ENCODE measurements around the gene THAP11.

THAP11 gene

DNA sequence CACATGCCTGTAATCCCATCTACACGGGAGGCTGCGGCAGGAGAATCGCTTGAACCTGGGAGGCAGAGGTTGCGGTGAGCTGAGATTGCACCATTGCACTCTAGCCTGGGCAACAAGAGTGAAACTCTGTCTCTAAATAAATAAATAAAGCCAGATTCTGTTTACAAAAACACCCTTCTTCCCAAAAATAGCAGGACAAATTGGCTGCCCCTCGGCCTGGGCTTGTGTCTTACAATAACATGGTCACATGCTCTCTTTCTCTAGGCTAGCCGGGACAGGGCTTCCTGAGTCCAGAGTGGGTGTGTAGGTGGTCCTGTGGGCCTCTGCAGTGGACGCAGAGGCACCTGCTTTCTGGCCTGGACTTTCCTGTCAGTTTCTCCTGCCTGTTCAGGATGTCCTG, 27.5 kb downstream of the THAP11 start:
- H3K4me1 ChIP-seq (ENCODE audit: control insufficient read depth, insufficient read depth, low read length), result peaks cover 5% of the 10 kb centered on the region
- H3K27me3 ChIP-seq (ENCODE audit: control insufficient read depth, insufficient read depth, low read length), result no peaks in the 10 kb centered on the region
- no peak overlapping the region for H3K4me3 ChIP-seq (ENCODE audit: low read depth, low read length)
- no peaks in the 10 kb centered on the region for H3K9me3 ChIP-seq (ENCODE audit: control insufficient read depth, insufficient read depth, low read length)
- H3K9ac ChIP-seq (ENCODE audit: low read depth, low read length), result no peak overlapping the region
- peaks cover 43% of the 10 kb centered on the region for H3K36me3 ChIP-seq (ENCODE audit: control insufficient read depth, insufficient read depth, low read length)

DNA sequence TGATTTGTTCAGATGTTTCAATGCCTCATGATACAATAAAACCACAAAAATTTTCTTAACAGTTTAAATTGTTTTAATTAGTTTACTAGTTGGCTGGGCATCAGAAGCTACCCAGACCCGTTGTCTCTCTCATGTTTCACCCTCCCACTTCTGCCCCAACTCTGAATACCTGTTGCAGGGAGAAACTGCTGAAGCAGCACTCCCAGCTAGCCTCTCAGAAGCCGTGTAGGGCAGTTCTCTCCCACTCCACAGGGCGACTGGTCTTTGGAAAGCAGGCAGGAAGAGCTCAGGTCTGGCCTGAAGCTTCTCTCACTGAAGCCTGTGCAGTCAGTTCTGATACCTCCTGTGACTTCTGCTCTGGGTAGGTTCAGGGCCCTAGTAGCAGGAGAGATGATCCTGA, 29.1 kb downstream of the THAP11 start:
- H3K9me3 ChIP-seq (ENCODE audit: control insufficient read depth, insufficient read depth, low read length), result no peaks in the 10 kb centered on the region
- no peak overlapping the region for H3K4me3 ChIP-seq (ENCODE audit: low read depth, low read length)
- H3K27me3 ChIP-seq (ENCODE audit: control insufficient read depth, insufficient read depth, low read length), result no peaks in the 10 kb centered on the region
- peaks cover 38% of the 10 kb centered on the region for H3K36me3 ChIP-seq (ENCODE audit: control insufficient read depth, insufficient read depth, low read length)
- no peak overlapping the region for H3K9ac ChIP-seq (ENCODE audit: low read depth, low read length)
- H3K4me1 ChIP-seq (ENCODE audit: control insufficient read depth, insufficient read depth, low read length), result peaks cover 5% of the 10 kb centered on the region

GRCh38 chr16:67872131-67872630, 30.1 kb downstream of the THAP11 start:
- Histone ChIP-seq H3K27me3 (ENCODE audit: control insufficient read depth, insufficient read depth, low read length) (no peaks in the 10 kb centered on the region), H3K36me3 (ENCODE audit: control insufficient read depth, insufficient read depth, low read length) (peaks cover 41% of the 10 kb centered on the region), H3K9ac (ENCODE audit: low read depth, low read length) (no peak overlapping the region), H3K4me1 (ENCODE audit: control insufficient read depth, insufficient read depth, low read length) (peaks cover 5% of the 10 kb centered on the region), H3K9me3 (ENCODE audit: control insufficient read depth, insufficient read depth, low read length) (no peaks in the 10 kb centered on the region), H3K4me3 (ENCODE audit: low read depth, low read length) (peak overlapping the region; percentile 82)

- H3K4me3 ChIP-seq (ENCODE audit: low read depth, low read length), result peak within 1 kb of the TSS; percentile 82
- peaks cover 41% of the 10 kb centered on the region for H3K36me3 ChIP-seq (ENCODE audit: control insufficient read depth, insufficient read depth, low read length)
Measured at GRCh38 chr16:67872631-67873434, 30.7 kb downstream of the THAP11 start, which contains the start of gene EDC4. EDC4 (plus strand) TSS chr16:67873052; CDS start chr16:67873262, 210 bp downstream.

DNA sequence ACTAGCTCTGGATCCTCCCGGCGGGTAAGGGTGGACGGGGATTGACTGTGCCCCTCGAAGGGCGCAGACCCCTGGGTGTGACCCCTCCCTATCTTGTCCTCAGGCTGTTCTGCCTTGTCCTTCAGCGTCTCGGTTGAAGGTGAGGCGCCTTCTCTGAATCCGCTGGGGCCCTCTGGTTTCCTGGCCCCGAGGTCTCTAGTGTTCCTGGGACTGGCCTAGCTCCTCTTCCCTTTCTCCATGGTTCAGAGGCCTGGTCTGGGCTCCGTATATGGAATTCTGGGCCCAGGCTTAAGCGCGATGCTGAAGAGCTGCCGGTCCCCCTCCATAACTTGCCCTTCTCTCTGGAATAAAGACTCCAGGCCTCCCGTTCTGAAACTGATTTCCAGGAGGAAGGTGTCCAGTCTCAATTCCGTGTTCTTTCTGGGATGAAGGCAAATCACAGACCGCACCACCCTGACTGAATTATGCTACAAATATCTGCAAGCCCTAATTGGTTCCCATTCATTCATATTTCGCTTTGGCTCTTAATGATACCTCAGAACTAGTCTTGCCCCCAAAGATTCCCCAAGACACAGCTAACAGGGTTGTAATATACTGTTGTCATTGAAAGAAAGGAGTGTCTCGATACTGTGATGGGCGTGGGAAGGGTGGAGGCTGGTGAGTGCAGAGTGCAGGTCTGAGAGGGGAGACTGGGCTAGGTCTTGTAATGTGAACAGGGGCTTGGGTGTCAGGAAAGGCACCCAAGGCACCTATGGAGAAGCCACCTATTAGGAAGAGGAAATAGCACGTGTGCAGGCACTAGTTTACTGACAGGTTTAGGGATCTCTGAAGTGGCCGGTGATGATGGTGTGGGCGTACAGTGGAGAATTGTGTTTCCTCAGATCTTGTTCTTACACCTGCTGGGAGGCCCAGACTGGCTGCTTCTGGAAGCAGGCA, 31.6 kb downstream of the THAP11 start:
- peaks cover 42% of the 10 kb centered on the region for H3K36me3 ChIP-seq (ENCODE audit: control insufficient read depth, insufficient read depth, low read length)
- no peaks in the 10 kb centered on the region for H3K27me3 ChIP-seq (ENCODE audit: control insufficient read depth, insufficient read depth, low read length)
- H3K4me1 ChIP-seq (ENCODE audit: control insufficient read depth, insufficient read depth, low read length), result peaks cover 5% of the 10 kb centered on the region
- H3K9me3 ChIP-seq (ENCODE audit: control insufficient read depth, insufficient read depth, low read length), result no peaks in the 10 kb centered on the region
- peak overlapping the region; percentile 82 for H3K4me3 ChIP-seq (ENCODE audit: low read depth, low read length)
- H3K9ac ChIP-seq (ENCODE audit: low read depth, low read length), result peak overlapping the region; percentile 90

More at GRCh38 chr16:67872631-67873434, 30.7 kb downstream of the THAP11 start, which contains the start of gene EDC4:
- no peaks in the 10 kb centered on the region for H3K9me3 ChIP-seq (ENCODE audit: control insufficient read depth, insufficient read depth, low read length)
- H3K9ac ChIP-seq (ENCODE audit: low read depth, low read length), result peak within 1 kb of the TSS; percentile 90
- H3K27me3 ChIP-seq (ENCODE audit: control insufficient read depth, insufficient read depth, low read length), result no peaks in the 10 kb centered on the region
- H3K4me1 ChIP-seq (ENCODE audit: control insufficient read depth, insufficient read depth, low read length), result peaks cover 5% of the 10 kb centered on the region

DNA sequence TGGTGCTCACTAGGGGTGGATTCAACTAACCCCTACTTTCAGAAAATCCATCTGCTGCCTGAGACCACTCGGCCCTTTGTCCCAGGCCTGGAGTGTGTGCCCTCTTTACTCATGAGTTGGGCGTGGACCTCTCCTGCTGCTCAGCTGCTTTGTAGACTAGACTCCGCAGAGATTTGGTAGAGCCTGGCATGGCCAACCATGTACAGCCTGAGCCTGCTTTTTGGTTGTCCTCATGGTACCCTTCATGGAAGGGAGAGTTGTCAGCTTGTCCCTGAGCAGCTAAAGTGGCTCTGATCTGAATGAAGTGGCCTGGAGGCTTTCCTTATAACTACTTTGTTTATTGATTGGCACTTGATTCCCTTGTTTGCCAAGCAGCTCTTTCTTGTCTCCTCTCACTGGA, 32.3 kb downstream of the THAP11 start:
- H3K36me3 ChIP-seq (ENCODE audit: control insufficient read depth, insufficient read depth, low read length), result peaks cover 47% of the 10 kb centered on the region
- peak overlapping the region; percentile 82 for H3K4me3 ChIP-seq (ENCODE audit: low read depth, low read length)
- no peaks in the 10 kb centered on the region for H3K9me3 ChIP-seq (ENCODE audit: control insufficient read depth, insufficient read depth, low read length)
- no peaks in the 10 kb centered on the region for H3K27me3 ChIP-seq (ENCODE audit: control insufficient read depth, insufficient read depth, low read length)
- peak overlapping the region; percentile 32 for H3K9ac ChIP-seq (ENCODE audit: low read depth, low read length)
- H3K4me1 ChIP-seq (ENCODE audit: control insufficient read depth, insufficient read depth, low read length), result peaks cover 5% of the 10 kb centered on the region

DNA sequence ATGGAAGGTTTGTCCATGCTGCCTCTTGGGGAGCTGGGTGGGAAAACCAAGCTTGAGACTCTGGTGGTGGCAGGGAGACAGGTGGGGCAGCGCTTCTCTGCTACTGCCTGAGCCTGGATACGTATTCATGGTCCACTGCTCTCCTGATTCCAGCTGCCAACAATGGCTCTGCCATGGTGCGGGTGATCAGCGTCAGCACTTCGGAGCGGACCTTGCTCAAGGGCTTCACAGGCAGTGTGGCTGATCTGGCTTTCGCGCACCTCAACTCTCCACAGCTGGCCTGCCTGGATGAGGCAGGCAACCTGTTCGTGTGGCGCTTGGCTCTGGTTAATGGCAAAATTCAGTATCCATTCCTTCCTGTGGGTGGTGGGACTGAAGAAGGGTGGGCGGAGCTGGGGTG, 34.9 kb downstream of the THAP11 start:
- Histone ChIP-seq H3K9ac (ENCODE audit: low read depth, low read length) (no peak overlapping the region), H3K4me1 (ENCODE audit: control insufficient read depth, insufficient read depth, low read length) (peaks cover 5% of the 10 kb centered on the region), H3K36me3 (ENCODE audit: control insufficient read depth, insufficient read depth, low read length) (peaks cover 56% of the 10 kb centered on the region), H3K27me3 (ENCODE audit: control insufficient read depth, insufficient read depth, low read length) (no peaks in the 10 kb centered on the region), H3K9me3 (ENCODE audit: control insufficient read depth, insufficient read depth, low read length) (no peaks in the 10 kb centered on the region), H3K4me3 (ENCODE audit: low read depth, low read length) (no peak overlapping the region)

DNA sequence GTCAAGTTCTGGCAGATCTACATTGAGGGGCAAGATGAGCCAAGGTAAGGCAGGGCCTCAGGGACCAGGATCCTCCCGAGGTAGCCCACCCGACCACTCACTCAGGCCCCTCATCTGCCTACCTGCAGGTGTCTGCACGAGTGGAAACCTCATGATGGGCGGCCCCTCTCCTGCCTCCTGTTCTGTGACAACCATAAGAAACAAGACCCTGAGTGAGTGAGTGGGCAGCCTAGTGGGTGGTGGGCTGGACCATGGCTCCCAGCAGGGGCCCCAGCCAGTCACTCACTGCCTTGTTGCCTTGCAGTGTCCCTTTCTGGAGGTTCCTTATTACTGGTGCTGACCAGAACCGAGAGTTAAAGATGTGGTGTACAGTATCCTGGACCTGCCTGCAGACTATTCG, 36.1 kb downstream of the THAP11 start:
- no peaks in the 10 kb centered on the region for H3K27me3 ChIP-seq (ENCODE audit: control insufficient read depth, insufficient read depth, low read length)
- no peak overlapping the region for H3K4me3 ChIP-seq (ENCODE audit: low read depth, low read length)
- no peaks in the 10 kb centered on the region for H3K9me3 ChIP-seq (ENCODE audit: control insufficient read depth, insufficient read depth, low read length)
- H3K4me1 ChIP-seq (ENCODE audit: control insufficient read depth, insufficient read depth, low read length), result peaks cover 5% of the 10 kb centered on the region
- peaks cover 68% of the 10 kb centered on the region for H3K36me3 ChIP-seq (ENCODE audit: control insufficient read depth, insufficient read depth, low read length)
- H3K9ac ChIP-seq (ENCODE audit: low read depth, low read length), result no peak overlapping the region

- H3K27me3 ChIP-seq (ENCODE audit: control insufficient read depth, insufficient read depth, low read length), result no peaks in the 10 kb centered on the region
- peaks cover 72% of the 10 kb centered on the region for H3K36me3 ChIP-seq (ENCODE audit: control insufficient read depth, insufficient read depth, low read length)
- peaks cover 4% of the 10 kb centered on the region for H3K4me1 ChIP-seq (ENCODE audit: control insufficient read depth, insufficient read depth, low read length)
- H3K9ac ChIP-seq (ENCODE audit: low read depth, low read length), result no peak overlapping the region
- H3K9me3 ChIP-seq (ENCODE audit: control insufficient read depth, insufficient read depth, low read length), result no peaks in the 10 kb centered on the region
- no peak overlapping the region for H3K4me3 ChIP-seq (ENCODE audit: low read depth, low read length)
Measured at GRCh38 chr16:67878846-67879245, 36.7 kb downstream of the THAP11 start.

GRCh38 chr16:67879462-67879861, 37.3 kb downstream of the THAP11 start:
- peaks cover 72% of the 10 kb centered on the region for H3K36me3 ChIP-seq (ENCODE audit: control insufficient read depth, insufficient read depth, low read length)
- H3K4me3 ChIP-seq (ENCODE audit: low read depth, low read length), result no peak overlapping the region
- H3K27me3 ChIP-seq (ENCODE audit: control insufficient read depth, insufficient read depth, low read length), result no peaks in the 10 kb centered on the region
- peaks cover 5% of the 10 kb centered on the region for H3K4me1 ChIP-seq (ENCODE audit: control insufficient read depth, insufficient read depth, low read length)
- no peak overlapping the region for H3K9ac ChIP-seq (ENCODE audit: low read depth, low read length)
- H3K9me3 ChIP-seq (ENCODE audit: control insufficient read depth, insufficient read depth, low read length), result no peaks in the 10 kb centered on the region

DNA sequence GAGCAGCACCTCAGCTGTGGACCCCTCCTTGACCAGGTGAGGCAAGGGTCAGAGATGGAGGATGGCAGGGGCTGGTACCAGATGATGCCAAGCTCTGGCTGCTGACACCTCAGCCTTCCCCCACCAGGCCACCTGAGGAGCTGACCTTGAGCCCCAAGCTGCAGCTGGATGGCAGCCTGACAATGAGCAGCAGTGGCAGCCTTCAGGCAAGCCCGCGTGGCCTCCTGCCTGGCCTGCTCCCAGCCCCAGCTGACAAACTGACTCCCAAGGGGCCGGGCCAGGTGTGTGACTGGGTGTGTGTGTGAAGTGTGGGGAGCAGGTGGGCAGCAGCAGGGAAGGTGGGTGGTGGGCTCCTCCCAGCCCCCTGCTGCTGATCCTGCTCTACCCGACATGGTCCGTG, 37.8 kb downstream of the THAP11 start:
- Histone ChIP-seq H3K9ac (ENCODE audit: low read depth, low read length) (no peak overlapping the region), H3K36me3 (ENCODE audit: control insufficient read depth, insufficient read depth, low read length) (peaks cover 72% of the 10 kb centered on the region), H3K4me1 (ENCODE audit: control insufficient read depth, insufficient read depth, low read length) (peaks cover 6% of the 10 kb centered on the region), H3K27me3 (ENCODE audit: control insufficient read depth, insufficient read depth, low read length) (no peaks in the 10 kb centered on the region), H3K9me3 (ENCODE audit: control insufficient read depth, insufficient read depth, low read length) (no peaks in the 10 kb centered on the region), H3K4me3 (ENCODE audit: low read depth, low read length) (no peak overlapping the region)
